Mesodermal cell (in vitro differentiated cells): ENCODE results near the gene USP11.

Experiments used
- H3K27ac ChIP-seq: 2 replicates; pipeline ENCODE4 v1.7.0; 2013; ENCODE audit warnings: mild to moderate bottlenecking, low read depth, low read length, moderate library complexity; ENCODE audit not compliant: severe bottlenecking
- H3K36me3 ChIP-seq: 2 replicates; pipeline ENCODE4 v1.7.1; 2013; ENCODE audit warnings: mild to moderate bottlenecking, low read length, moderate library complexity; ENCODE audit not compliant: control insufficient read depth, insufficient read depth
- H3K4me1 ChIP-seq: one replicate; pipeline ENCODE4 v1.7.1; 2013; ENCODE audit warnings: mild to moderate bottlenecking, low read length; ENCODE audit not compliant: insufficient read depth, control insufficient read depth, poor library complexity, severe bottlenecking
- H3K4me3 ChIP-seq: 2 replicates; pipeline ENCODE4 v1.7.0; 2013; ENCODE audit warnings: low read length, control low read depth, mild to moderate bottlenecking; ENCODE audit not compliant: insufficient read depth, poor library complexity, severe bottlenecking; ENCODE audit errors: extremely low read depth
- H3K9me3 ChIP-seq: 2 replicates; pipeline ENCODE4 v1.7.1; 2013; ENCODE audit warnings: mild to moderate bottlenecking, low read length, moderate library complexity; ENCODE audit not compliant: control insufficient read depth
- WGBS, 2 experiments: methylation state at CpG; one replicate each; pipeline ENCODE4 v1.1.5; 2013; ENCODE audit warnings: missing lambda C conversion rate in 2 of 2; ENCODE audit not compliant: insufficient coverage in 2 of 2; 5-methylcytosine and 5-hydroxymethylcytosine counted together

Gene USP11

GRCh38 chrX:47194194-47194787 lies 38.5 kb upstream of the USP11 start:
- WGBS, 2 experiments: 0 to 17% methylated on average over 6 to 9 of the region's 14 CpGs
- no peaks in the 10 kb centered on the region for H3K9me3 ChIP-seq
- peak overlapping the region; percentile 86 for H3K27ac ChIP-seq
- peaks cover 15% of the 10 kb centered on the region for H3K4me1 ChIP-seq
- H3K36me3 ChIP-seq: peaks cover 18% of the 10 kb centered on the region
- peak overlapping the region; percentile 61 for H3K4me3 ChIP-seq

- peaks cover 15% of the 10 kb centered on the region for H3K4me1 ChIP-seq
- 100% methylated on average over 1 of the region's 3 CpGs for WGBS, 2 experiments
- H3K9me3 ChIP-seq: no peaks in the 10 kb centered on the region
- peak overlapping the region; percentile 12 for H3K4me3 ChIP-seq
- H3K27ac ChIP-seq: no peak overlapping the region
- peaks cover 34% of the 10 kb centered on the region for H3K36me3 ChIP-seq
Observed at GRCh38 chrX:47196098-47196497, 36.7 kb upstream of the USP11 start.

DNA sequence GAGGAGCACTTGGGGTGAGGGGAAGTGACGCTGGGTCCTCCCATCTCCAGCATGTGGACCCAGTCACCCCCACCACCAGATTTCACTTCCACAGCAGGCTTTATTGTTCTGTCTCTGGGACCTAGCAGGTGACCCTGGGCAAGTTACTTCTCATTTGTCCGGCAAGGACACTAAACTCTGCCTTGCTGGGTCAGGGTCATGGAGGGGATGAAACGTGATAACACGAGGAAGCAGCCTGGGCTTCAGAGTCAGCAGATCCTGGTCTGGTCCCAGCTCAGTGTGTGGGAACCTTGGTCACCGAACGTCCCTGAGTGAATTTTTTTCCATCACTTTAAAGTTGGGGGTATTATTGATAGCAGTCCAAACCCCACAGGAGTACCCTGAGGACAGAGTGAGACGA lies 35.3 kb upstream of the USP11 start:
- WGBS, 2 experiments: 50 to 81% methylated on average over 2 of the region's 7 CpGs
- peaks cover 48% of the 10 kb centered on the region for H3K36me3 ChIP-seq
- peaks cover 15% of the 10 kb centered on the region for H3K4me1 ChIP-seq
- H3K4me3 ChIP-seq: no peak overlapping the region
- H3K9me3 ChIP-seq: no peaks in the 10 kb centered on the region
- H3K27ac ChIP-seq: no peak overlapping the region

GRCh38 chrX:47198026-47198686 lies 34.7 kb upstream of the USP11 start:
- Histone ChIP-seq H3K36me3 (peaks cover 53% of the 10 kb centered on the region), H3K4me1 (peaks cover 15% of the 10 kb centered on the region), H3K4me3 (no peak overlapping the region), H3K27ac (peak overlapping the region; percentile 41), H3K9me3 (no peaks in the 10 kb centered on the region)
- 69 to 100% methylated on average over 1 to 2 of the region's 10 CpGs for WGBS, 2 experiments

GRCh38 chrX:47198687-47199080 lies 34.1 kb upstream of the USP11 start:
- WGBS, 2 experiments: 95% methylated on average over 13 of the region's 15 CpGs; no CpG with 5 or more reads in 1 of the 2 experiments
- no peak overlapping the region for H3K27ac ChIP-seq
- H3K4me3 ChIP-seq: no peak overlapping the region
- no peaks in the 10 kb centered on the region for H3K9me3 ChIP-seq
- H3K4me1 ChIP-seq: peaks cover 15% of the 10 kb centered on the region
- peaks cover 58% of the 10 kb centered on the region for H3K36me3 ChIP-seq

- H3K9me3 ChIP-seq: no peaks in the 10 kb centered on the region
- 96 to 100% methylated on average over 5 of the region's 10 CpGs for WGBS, 2 experiments
- no peak overlapping the region for H3K4me3 ChIP-seq
- peaks cover 63% of the 10 kb centered on the region for H3K36me3 ChIP-seq
- H3K4me1 ChIP-seq: peaks cover 15% of the 10 kb centered on the region
- no peak overlapping the region for H3K27ac ChIP-seq
Observed at GRCh38 chrX:47199286-47199685, 33.5 kb upstream of the USP11 start.

DNA sequence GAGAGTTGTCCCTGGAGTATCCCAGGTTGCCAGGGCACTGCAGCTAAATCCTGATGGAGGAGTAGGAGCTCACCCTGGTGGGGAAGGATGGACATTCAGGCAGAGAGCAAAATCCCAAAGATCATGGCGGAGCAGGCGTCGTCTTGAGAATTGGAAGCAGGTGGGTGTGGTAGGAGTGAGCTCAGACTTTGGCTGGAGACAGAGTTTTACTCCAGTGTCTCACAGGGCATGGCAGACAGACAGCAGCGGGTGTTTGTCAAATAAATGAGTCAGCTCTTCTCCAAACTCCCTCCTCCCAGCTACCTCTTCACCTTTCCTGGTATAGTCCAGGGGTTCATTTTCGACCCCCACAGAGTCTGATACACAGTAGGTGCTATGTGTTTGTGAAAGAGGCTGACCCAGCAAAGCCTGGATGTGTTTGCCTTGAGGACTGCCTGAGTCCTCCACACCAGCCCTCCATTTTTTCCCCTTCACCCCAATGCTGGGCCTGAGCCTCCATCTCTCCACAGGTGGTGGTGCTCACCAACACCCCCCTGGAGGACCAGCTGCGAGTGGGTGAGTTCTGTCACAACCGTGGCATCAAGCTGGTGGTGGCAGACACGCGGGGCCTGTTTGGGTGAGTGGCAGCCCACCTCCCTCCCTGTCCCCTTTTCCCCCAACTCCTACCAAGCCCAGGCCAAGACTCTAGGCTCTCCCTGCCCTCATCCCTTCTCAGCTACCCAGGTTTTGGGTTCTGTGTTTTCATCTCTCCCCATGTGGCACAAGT lies 32.2 kb upstream of the USP11 start:
- Histone ChIP-seq H3K9me3 (no peaks in the 10 kb centered on the region), H3K27ac (no peak overlapping the region), H3K4me3 (no peak overlapping the region), H3K4me1 (peaks cover 13% of the 10 kb centered on the region), H3K36me3 (peaks cover 74% of the 10 kb centered on the region)
- WGBS, 2 experiments: 100% methylated on average over 3 of the region's 9 CpGs; no CpG with 5 or more reads in 1 of the 2 experiments

DNA sequence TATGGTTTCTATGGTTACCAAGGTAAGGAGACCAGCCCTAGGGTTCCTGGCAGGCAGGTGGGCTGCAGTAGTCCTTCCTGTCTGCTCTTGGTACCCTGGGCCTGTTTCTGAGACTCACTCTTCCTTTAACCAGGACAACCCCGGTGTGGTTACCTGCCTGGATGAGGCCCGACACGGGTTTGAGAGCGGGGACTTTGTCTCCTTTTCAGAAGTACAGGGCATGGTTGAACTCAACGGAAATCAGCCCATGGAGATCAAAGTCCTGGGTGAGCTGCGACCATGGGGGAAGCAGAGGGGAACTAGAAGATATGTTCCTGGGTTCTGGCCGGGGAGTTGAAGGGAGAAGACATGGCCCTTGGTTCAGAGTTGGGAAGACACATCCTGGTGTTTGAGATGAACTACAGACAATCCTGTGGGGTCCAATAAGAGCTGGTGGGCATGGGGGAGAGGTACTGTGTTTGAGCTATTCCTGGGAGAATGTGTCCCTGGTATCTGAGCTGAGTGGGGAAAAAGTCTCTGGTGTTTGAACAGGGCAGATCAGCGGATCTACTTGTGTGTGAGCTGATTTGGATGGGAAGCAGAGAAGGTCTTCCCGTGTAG lies 31.4 kb upstream of the USP11 start:
- Histone ChIP-seq H3K9me3 (no peaks in the 10 kb centered on the region), H3K27ac (no peak overlapping the region), H3K4me1 (peaks cover 9% of the 10 kb centered on the region), H3K36me3 (peaks cover 82% of the 10 kb centered on the region), H3K4me3 (no peak overlapping the region)
- 95% methylated on average over 7 of the region's 9 CpGs; no CpG with 5 or more reads in 1 of the 2 experiments for WGBS, 2 experiments

GRCh38 chrX:47202316-47202715 lies 30.5 kb upstream of the USP11 start:
- 95 to 96% methylated on average over 2 to 5 of the region's 11 CpGs for WGBS, 2 experiments
- no peak overlapping the region for H3K27ac ChIP-seq
- peaks cover 85% of the 10 kb centered on the region for H3K36me3 ChIP-seq
- peaks cover 6% of the 10 kb centered on the region for H3K4me1 ChIP-seq
- no peak overlapping the region for H3K4me3 ChIP-seq
- H3K9me3 ChIP-seq: no peaks in the 10 kb centered on the region

DNA sequence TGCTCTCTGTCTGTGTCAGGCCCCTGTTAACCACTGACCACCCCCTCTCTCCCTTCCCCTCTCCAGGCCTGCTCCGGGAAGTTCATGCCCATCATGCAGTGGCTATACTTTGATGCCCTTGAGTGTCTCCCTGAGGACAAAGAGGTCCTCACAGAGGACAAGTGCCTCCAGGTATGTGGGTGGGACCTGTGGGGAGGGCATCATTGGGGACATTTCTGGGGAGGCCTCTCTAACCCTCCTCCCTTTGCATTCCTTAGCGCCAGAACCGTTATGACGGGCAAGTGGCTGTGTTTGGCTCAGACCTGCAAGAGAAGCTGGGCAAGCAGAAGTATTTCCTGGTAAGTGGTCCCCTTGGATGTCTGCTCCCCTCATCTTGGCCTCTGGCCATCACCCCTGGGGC lies 29.9 kb upstream of the USP11 start:
- Histone ChIP-seq H3K4me3 (no peak overlapping the region), H3K4me1 (peaks cover 3% of the 10 kb centered on the region), H3K9me3 (no peaks in the 10 kb centered on the region), H3K36me3 (peaks cover 90% of the 10 kb centered on the region), H3K27ac (no peak overlapping the region)
- WGBS, 2 experiments: 94 to 96% methylated on average over 3 of the region's 4 CpGs
